ENCODE results near the gene CCDC167. TPM values are rescaled to one million over a fixed set of nuclear protein-coding genes. Genes with fewer than 3 reads are reported as not detected.

The CCDC167 gene
- total and polyA plus RNA-seq, 2 donors (not counting 1 experiment from before 2014, with no cell fraction given), result 8.3 to 35.7 TPM

DNA sequence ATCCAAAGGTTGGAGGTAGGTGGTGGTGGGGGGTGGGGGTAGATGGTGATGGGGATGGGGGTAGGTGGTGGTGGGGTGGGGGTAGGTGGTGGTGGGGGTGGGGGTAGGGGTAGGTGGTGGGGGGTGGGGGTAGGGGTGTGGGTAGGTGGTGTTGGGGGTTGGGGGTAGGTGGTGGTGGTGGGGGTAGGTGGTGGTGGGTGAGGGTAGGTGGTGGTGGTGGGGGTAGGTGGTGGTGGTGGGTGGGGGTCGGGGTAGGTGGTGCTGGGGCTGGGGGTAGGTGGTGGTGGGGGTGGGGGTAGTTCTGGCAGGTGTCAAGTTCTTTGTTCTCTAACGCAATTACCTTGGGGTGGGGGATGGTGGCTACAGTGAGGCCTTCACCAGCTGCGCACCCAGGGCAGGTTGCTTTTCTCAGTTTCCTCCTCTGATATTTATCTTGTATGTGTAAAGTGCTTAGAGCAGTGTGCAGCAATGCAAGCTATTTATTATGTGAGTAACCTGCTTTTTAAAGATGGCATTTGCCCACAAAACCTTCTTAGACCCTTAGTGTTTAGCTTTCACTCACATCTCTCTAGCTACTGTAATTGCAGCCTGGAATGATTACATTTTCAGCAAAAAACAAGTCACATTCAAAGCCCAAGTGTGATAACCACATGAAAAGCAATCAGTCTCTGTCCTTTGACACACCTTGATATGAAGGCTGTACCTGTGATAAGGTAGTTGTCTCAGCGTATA is 8.2 kb upstream of the CCDC167 start:
- Histone ChIP-seq H3K4me3 (replicated peaks in 1 of 4; ENCODE audit: control extremely low read depth in 1 of 4, insufficient read depth in 1 of 4, low read depth in 3 of 4, low read length in 4 of 4) (no peak overlapping the region), H3K36me3 (ENCODE audit: control insufficient read depth, insufficient read depth, low read length) (no peaks in the 10 kb centered on the region), H3K27me3 (ENCODE audit: control insufficient read depth, insufficient read depth, low read length) (peaks cover 38% of the 10 kb centered on the region), H3K9me3 (ENCODE audit: control insufficient read depth, insufficient read depth, low read depth, low read length) (no peaks in the 10 kb centered on the region), H3K27ac (ENCODE audit: insufficient read depth, low read length) (no peak overlapping the region), H3K4me1 (ENCODE audit: control insufficient read depth, extremely low read depth, insufficient read depth, low read length) (no peaks in the 10 kb centered on the region), H3K9ac (ENCODE audit: insufficient read depth, low read length) (no peak overlapping the region), H2AFZ (ENCODE audit: low read length) (no peak overlapping the region), H4K20me1 (ENCODE audit: control insufficient read depth, extremely low read depth, insufficient read depth, low read length) (no peaks in the 10 kb centered on the region), H3K4me2 (ENCODE audit: extremely low read depth, insufficient read depth, low read length) (no peak overlapping the region), H3K79me2 (ENCODE audit: control insufficient read depth, insufficient read depth, low read length) (no peaks in the 10 kb centered on the region)
- TF ChIP-seq, protein P1, sequence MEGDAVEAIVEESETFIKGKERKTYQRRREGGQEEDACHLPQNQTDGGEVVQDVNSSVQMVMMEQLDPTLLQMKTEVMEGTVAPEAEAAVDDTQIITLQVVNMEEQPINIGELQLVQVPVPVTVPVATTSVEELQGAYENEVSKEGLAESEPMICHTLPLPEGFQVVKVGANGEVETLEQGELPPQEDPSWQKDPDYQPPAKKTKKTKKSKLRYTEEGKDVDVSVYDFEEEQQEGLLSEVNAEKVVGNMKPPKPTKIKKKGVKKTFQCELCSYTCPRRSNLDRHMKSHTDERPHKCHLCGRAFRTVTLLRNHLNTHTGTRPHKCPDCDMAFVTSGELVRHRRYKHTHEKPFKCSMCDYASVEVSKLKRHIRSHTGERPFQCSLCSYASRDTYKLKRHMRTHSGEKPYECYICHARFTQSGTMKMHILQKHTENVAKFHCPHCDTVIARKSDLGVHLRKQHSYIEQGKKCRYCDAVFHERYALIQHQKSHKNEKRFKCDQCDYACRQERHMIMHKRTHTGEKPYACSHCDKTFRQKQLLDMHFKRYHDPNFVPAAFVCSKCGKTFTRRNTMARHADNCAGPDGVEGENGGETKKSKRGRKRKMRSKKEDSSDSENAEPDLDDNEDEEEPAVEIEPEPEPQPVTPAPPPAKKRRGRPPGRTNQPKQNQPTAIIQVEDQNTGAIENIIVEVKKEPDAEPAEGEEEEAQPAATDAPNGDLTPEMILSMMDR (conservative IDR thresholded peaks at IDR 0.05 in 1 of 2, IDR thresholded peaks at IDR 0.05 in 1 of 2; ENCODE audit: low read depth in 1 of 2, low read length in 2 of 2), result no peak
- TF ChIP-seq EZH2 (IDR thresholded peaks at IDR 0.05; ENCODE audit: low read length, missing control alignments), result no peak
- DNase-seq (ENCODE audit: low read depth in 2 of 2), result no peak

DNA sequence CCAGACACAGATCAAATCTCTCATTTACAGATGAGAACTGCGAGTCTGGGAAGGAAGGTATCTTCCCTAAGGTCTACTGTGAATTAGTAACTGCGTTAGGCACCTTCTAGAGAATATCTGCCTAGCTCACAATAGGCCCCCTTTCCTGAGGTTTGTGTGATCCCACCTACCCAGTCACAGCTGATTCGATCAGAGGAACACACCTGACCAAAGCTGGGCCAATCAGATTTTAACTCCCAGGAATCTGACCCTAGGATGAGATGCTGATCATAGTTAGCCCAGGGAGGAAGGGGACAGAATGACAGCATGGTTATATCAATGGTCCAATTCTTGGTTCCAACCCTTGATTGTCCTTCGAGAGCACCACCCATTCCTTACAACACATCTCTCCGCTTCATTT is 7.4 kb upstream of the CCDC167 start:
- Histone ChIP-seq H3K36me3 (ENCODE audit: control insufficient read depth, insufficient read depth, low read length) (no peaks in the 10 kb centered on the region), H4K20me1 (ENCODE audit: control insufficient read depth, extremely low read depth, insufficient read depth, low read length) (no peaks in the 10 kb centered on the region), H3K27ac (ENCODE audit: insufficient read depth, low read length) (no peak overlapping the region), H3K4me1 (ENCODE audit: control insufficient read depth, extremely low read depth, insufficient read depth, low read length) (no peaks in the 10 kb centered on the region), H3K9me3 (ENCODE audit: control insufficient read depth, insufficient read depth, low read depth, low read length) (no peaks in the 10 kb centered on the region), H3K4me2 (ENCODE audit: extremely low read depth, insufficient read depth, low read length) (no peak overlapping the region), H3K4me3 (replicated peaks in 1 of 4; ENCODE audit: control extremely low read depth in 1 of 4, insufficient read depth in 1 of 4, low read depth in 3 of 4, low read length in 4 of 4) (no peak overlapping the region), H3K9ac (ENCODE audit: insufficient read depth, low read length) (no peak overlapping the region), H3K79me2 (ENCODE audit: control insufficient read depth, insufficient read depth, low read length) (no peaks in the 10 kb centered on the region), H2AFZ (ENCODE audit: low read length) (no peak overlapping the region), H3K27me3 (ENCODE audit: control insufficient read depth, insufficient read depth, low read length) (peaks cover 35% of the 10 kb centered on the region)
- DNase-seq (ENCODE audit: low read depth in 2 of 2), result no peak
- no peak for TF ChIP-seq EZH2 (IDR thresholded peaks at IDR 0.05; ENCODE audit: low read length, missing control alignments)
- TF ChIP-seq, protein P1 (conservative IDR thresholded peaks at IDR 0.05 in 1 of 2, IDR thresholded peaks at IDR 0.05 in 1 of 2; ENCODE audit: low read depth in 1 of 2, low read length in 2 of 2), result no peak

DNA sequence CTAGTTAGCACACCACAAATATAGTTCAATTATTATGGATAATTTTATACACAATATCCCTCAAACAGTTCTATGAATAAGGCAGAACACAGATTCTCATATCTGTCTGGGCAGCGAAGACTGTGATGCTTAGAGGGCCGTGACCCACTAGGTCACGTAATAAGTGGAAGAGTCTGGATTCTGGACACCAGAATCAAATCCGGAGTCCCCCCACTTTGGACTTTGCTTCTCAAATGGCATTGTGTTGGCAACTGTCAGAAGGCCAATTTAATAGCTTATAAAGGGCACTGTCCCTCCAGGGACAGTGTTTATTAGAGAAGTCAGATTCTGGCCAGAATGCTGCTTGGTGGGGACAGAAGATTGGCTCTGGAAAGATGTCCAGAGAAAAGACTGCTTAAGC is 6.8 kb upstream of the CCDC167 start:
- H3K4me2 ChIP-seq (ENCODE audit: extremely low read depth, insufficient read depth, low read length), result no peak overlapping the region
- no peaks in the 10 kb centered on the region for H4K20me1 ChIP-seq (ENCODE audit: control insufficient read depth, extremely low read depth, insufficient read depth, low read length)
- peaks cover 29% of the 10 kb centered on the region for H3K27me3 ChIP-seq (ENCODE audit: control insufficient read depth, insufficient read depth, low read length)
- no peaks in the 10 kb centered on the region for H3K36me3 ChIP-seq (ENCODE audit: control insufficient read depth, insufficient read depth, low read length)
- H3K4me3 ChIP-seq (replicated peaks in 1 of 4; ENCODE audit: control extremely low read depth in 1 of 4, insufficient read depth in 1 of 4, low read depth in 3 of 4, low read length in 4 of 4), result no peak overlapping the region
- no peaks in the 10 kb centered on the region for H3K4me1 ChIP-seq (ENCODE audit: control insufficient read depth, extremely low read depth, insufficient read depth, low read length)
- no peak for DNase-seq (ENCODE audit: low read depth in 2 of 2)
- no peaks in the 10 kb centered on the region for H3K9me3 ChIP-seq (ENCODE audit: control insufficient read depth, insufficient read depth, low read depth, low read length)
- no peak overlapping the region for H3K27ac ChIP-seq (ENCODE audit: insufficient read depth, low read length)
- no peak overlapping the region for H2AFZ ChIP-seq (ENCODE audit: low read length)
- no peak for TF ChIP-seq EZH2 (IDR thresholded peaks at IDR 0.05; ENCODE audit: low read length, missing control alignments)
- TF ChIP-seq, protein P1 (conservative IDR thresholded peaks at IDR 0.05 in 1 of 2, IDR thresholded peaks at IDR 0.05 in 1 of 2; ENCODE audit: low read depth in 1 of 2, low read length in 2 of 2), result no peak
- no peak overlapping the region for H3K9ac ChIP-seq (ENCODE audit: insufficient read depth, low read length)
- H3K79me2 ChIP-seq (ENCODE audit: control insufficient read depth, insufficient read depth, low read length), result no peaks in the 10 kb centered on the region

Measured in fibroblast of lung (primary cell).